ENCODE data around the gene TOMM40.
"Not testable (repeated sequence)": the region's sequence is repeated elsewhere in the genome, so short reads cannot be mapped to it uniquely, and the experiment has no call there.

TOMM40 gene

GRCh38 chr19:44891016-44891882, at the start of gene TOMM40:
Gene TOMM40, plus strand, starts transcription at chr19:44891254. Its CDS starts 162 bp downstream, at chr19:44891416.
- peak; percentile 24 for DNase-seq (ENCODE audit: low spot score)

- no peak for DNase-seq (ENCODE audit: low spot score)
Observed at GRCh38 chr19:44845286-44845611, 45.8 kb upstream of the TOMM40 start.

- peak; percentile 99 for DNase-seq (ENCODE audit: low spot score)
Observed at GRCh38 chr19:44845612-44846454, 45.2 kb upstream of the TOMM40 start, which contains the start of gene NECTIN2. Gene NECTIN2, plus strand, starts transcription at chr19:44846297. Its CDS starts 229 bp downstream, at chr19:44846526.

- DNase-seq (ENCODE audit: low spot score) = peak; percentile 36
Observed at GRCh38 chr19:44846455-44847143, 44.5 kb upstream of the TOMM40 start.

- peak; percentile 76 for DNase-seq (ENCODE audit: low spot score)
Observed at GRCh38 chr19:44847144-44848035, 43.7 kb upstream of the TOMM40 start.

GRCh38 chr19:44848036-44848811, 42.8 kb upstream of the TOMM40 start:
- peak; percentile 34 for DNase-seq (ENCODE audit: low spot score)

- peak; percentile 21 for DNase-seq (ENCODE audit: low spot score)
Observed at GRCh38 chr19:44848812-44849447, 42.1 kb upstream of the TOMM40 start.

- DNase-seq (ENCODE audit: low spot score) = no peak
Observed at GRCh38 chr19:44850641-44851109, 40.4 kb upstream of the TOMM40 start.

- DNase-seq (ENCODE audit: low spot score) = no peak
Observed at GRCh38 chr19:44851427-44851826, 39.6 kb upstream of the TOMM40 start.

GRCh38 chr19:44855606-44856005, 35.4 kb upstream of the TOMM40 start:
- DNase-seq (ENCODE audit: low spot score) = no peak

- no peak for DNase-seq (ENCODE audit: low spot score)
Observed at GRCh38 chr19:44856421-44857083, 34.5 kb upstream of the TOMM40 start.

- no peak for DNase-seq (ENCODE audit: low spot score)
Observed at GRCh38 chr19:44857837-44858236, 33.2 kb upstream of the TOMM40 start.

- DNase-seq (ENCODE audit: low spot score) = not testable (repeated sequence)
Observed at GRCh38 chr19:44861576-44861975, 29.5 kb upstream of the TOMM40 start.

GRCh38 chr19:44863990-44864389, 27.1 kb upstream of the TOMM40 start:
- no peak for DNase-seq (ENCODE audit: low spot score)

GRCh38 chr19:44865196-44865767, 25.8 kb upstream of the TOMM40 start:
- no peak for DNase-seq (ENCODE audit: low spot score)

- DNase-seq (ENCODE audit: low spot score) = no peak
Observed at GRCh38 chr19:44866664-44867063, 24.4 kb upstream of the TOMM40 start.

- no peak for DNase-seq (ENCODE audit: low spot score)
Observed at GRCh38 chr19:44867578-44867977, 23.5 kb upstream of the TOMM40 start.

GRCh38 chr19:44869733-44870470, 21.2 kb upstream of the TOMM40 start:
- DNase-seq (ENCODE audit: low spot score) = peak; percentile 39

Measured in GM03348 (cell line).